K562 (cell line): ENCODE data around the gene ISG20L2. TPM values are rescaled to one million over a fixed set of nuclear protein-coding genes. Genes with fewer than 3 reads are reported as not detected.

Experiments used
- ATAC-seq: fragments of 200-7000 bp; cut with Tn5 transposase; 3 replicates; pipeline ENCODE4 v1.9.1; 2020; ENCODE audit warnings: moderate library complexity
- BruUV-seq: library from RNA; stranded (reverse); fragments of 400-500 nt; replicated peaks from 2 replicates; lab custom pipeline; 2021; lab: Mats Ljungman, UMichigan
- CTCF ChIA-PET: fragments of 300-600 bp; formaldehyde crosslinking; extraction: SDS; loops from one replicate; lab custom pipeline; 2021; ENCODE audit warnings: low intra/inter-chr PET ratio; lab: Yijun Ruan, JAX
- POLR2A ChIA-PET: fragments of 300-600, 350-650 bp; sonication (Branson Sonifier 250); formaldehyde crosslinking; extraction: SDS; loops from one replicate; lab custom pipeline; 2021; ENCODE audit warnings: antibody characterized with exemption, inconsistent platforms; lab: Yijun Ruan, JAX
- DNase-seq, 4 experiments: peaks; one replicate each; pipeline versions ENCODE4 v3.0.0 to v3.0.0-alpha.2; 2011 to 2018; ENCODE audit warnings: low spot score in 3 of 4, mixed read lengths in 3 of 4; ENCODE audit errors: extremely low read depth in 1 of 4
- FAIRE-seq: peaks from 2 replicates; lab custom pipeline; 2011; peaks lifted over from hg19 to GRCh38; lab: Jason Lieb, UNC
- H2AFZ ChIP-seq: 2 replicates; pipeline ENCODE4 v1.6.0; 2011; ENCODE audit warnings: low read depth, low read length, control low read depth, inconsistent platforms
- H3K27ac ChIP-seq: fragments of 200-600 bp; 3 replicates; pipeline ENCODE4 v1.8.0; 2011; ENCODE audit warnings: low read depth, mild to moderate bottlenecking, control low read depth, inconsistent platforms, low read length, moderate library complexity, mixed read lengths; ENCODE audit errors: extremely low read depth
- H3K27me3 ChIP-seq, 2 experiments: fragments of 300-600 bp in 1 of 2; 2 replicates in 1 of 2; 3 replicates in 1 of 2; pipeline versions ENCODE4 v1.6.0 to v1.8.0; 2011; ENCODE audit warnings: inconsistent platforms in 2 of 2, low read length in 2 of 2, mild to moderate bottlenecking in 1 of 2, mixed read lengths in 1 of 2, moderate library complexity in 1 of 2; ENCODE audit not compliant: control insufficient read depth in 2 of 2, insufficient read depth in 2 of 2
- H3K36me3 ChIP-seq: fragments of 300-600 bp; 3 replicates; pipeline ENCODE4 v1.8.0; 2011; ENCODE audit warnings: mild to moderate bottlenecking, low read length, inconsistent platforms; ENCODE audit not compliant: control insufficient read depth, insufficient read depth
- H3K4me1 ChIP-seq, 2 experiments: fragments of 200-600 bp in 1 of 2; replicated peaks in 1 of 2; 2 replicates in 1 of 2; 3 replicates in 1 of 2; pipeline versions ENCODE4 v1.5.1 to v1.8.0; 2011; ENCODE audit warnings: inconsistent platforms in 2 of 2, low read length in 2 of 2, mild to moderate bottlenecking in 1 of 2, mixed read lengths in 1 of 2, moderate library complexity in 1 of 2; ENCODE audit not compliant: control insufficient read depth in 2 of 2, insufficient read depth in 2 of 2
- H3K4me2 ChIP-seq: 2 replicates; pipeline ENCODE4 v1.6.1; 2011; ENCODE audit warnings: low read length, control low read depth, inconsistent platforms, mixed read lengths; ENCODE audit not compliant: insufficient read depth
- H3K4me3 ChIP-seq: fragments of 200-600 bp; sonication (generic), shearing (Covaris generic); 2 replicates; pipeline ENCODE4 v1.5.1; 2016; ENCODE audit warnings: control low read depth, inconsistent platforms
- H3K79me2 ChIP-seq: fragments of 200-600 bp; 3 replicates; pipeline ENCODE4 v1.8.0; 2011; ENCODE audit warnings: low read length, inconsistent platforms; ENCODE audit not compliant: control insufficient read depth, insufficient read depth
- H3K9ac ChIP-seq, 2 experiments: 2 replicates each; pipeline versions ENCODE4 v1.6.0 to v1.6.1; 2011; ENCODE audit warnings: low read depth in 2 of 2, low read length in 2 of 2, control low read depth in 1 of 2, inconsistent platforms in 1 of 2, mild to moderate bottlenecking in 1 of 2, mixed read lengths in 1 of 2; ENCODE audit not compliant: insufficient read depth in 1 of 2
- H3K9me1 ChIP-seq: one replicate; pipeline ENCODE4 v1.6.0; 2011; ENCODE audit warnings: inconsistent platforms, mild to moderate bottlenecking, low read length, moderate library complexity; ENCODE audit not compliant: control insufficient read depth, insufficient read depth
- H3K9me3 ChIP-seq: replicated peaks from 2 replicates; pipeline ENCODE4 v1.5.1; 2011; ENCODE audit warnings: low read depth, low read length, inconsistent platforms; ENCODE audit not compliant: control insufficient read depth, insufficient read depth
- H4K20me1 ChIP-seq: replicated peaks from 2 replicates; pipeline ENCODE4 v1.6.1; 2011; ENCODE audit warnings: low read length, inconsistent platforms, mixed read lengths; ENCODE audit not compliant: control insufficient read depth, insufficient read depth
- HMGN3 ChIP-seq: IDR thresholded peaks from 2 replicates; pipeline ENCODE4 v1.6.1; 2011; ENCODE audit warnings: borderline replicate concordance, low read depth, mild to moderate bottlenecking, mixed read lengths, low read length; ENCODE audit not compliant: insufficient read length; ENCODE audit errors: extremely low read depth
- POLR2A ChIP-seq: fragments of 450-650 bp; conservative IDR thresholded peaks from 2 replicates; pipeline ENCODE4 v1.6.1; 2016
- POLR2G ChIP-seq: fragments of 200-400 bp; formaldehyde crosslinking; IDR thresholded peaks from 2 replicates; pipeline ENCODE4 v1.6.1; 2017; ENCODE audit warnings: low read depth, mild to moderate bottlenecking, antibody characterized with exemption, low read length, moderate library complexity
- RBFOX2 ChIP-seq: fragments of 200-400 bp; formaldehyde crosslinking; IDR thresholded peaks from 2 replicates; pipeline ENCODE4 v1.6.1; 2017; ENCODE audit warnings: low read depth, mild to moderate bottlenecking, low read length, moderate library complexity
- WGBS: fragments of 100-300 bp; shearing (Covaris generic); methylation state at CpG from one replicate; pipeline ENCODE4 v1.1.6; 2016; ENCODE audit warnings: low coverage, mixed read lengths; ENCODE audit not compliant: insufficient coverage; ENCODE audit errors: missing lambda C conversion rate; 5-methylcytosine and 5-hydroxymethylcytosine counted together
- in situ Hi-C: fragments of 300-500 bp; cut with MboI; formaldehyde crosslinking; loops from 4 replicates; pipeline ENCODE4 v1.15.0; 2018; ENCODE audit warnings: inconsistent platforms, mixed read lengths
- intact Hi-C: fragments of 100-400 bp; cut with micrococcal nuclease; formaldehyde crosslinking; loops from 2 replicates; pipeline ENCODE4 v1.14.2; 2022
- polyA plus RNA-seq, 8 experiments: library from polyadenylated mRNA; depleted of rRNA in 4 of 8; stranded (reverse) in 5 of 8; unstranded in 3 of 8; fragments of >200 nt; fragmentation: Nextera tagmentation in 2 of 8; fragmentation: Illumina TruSeq in 1 of 8; extraction: Ambion mirVana in 2 of 8; extraction: Trizol in 1 of 8; gene quantifications; 2 replicates each; pipeline versions ENCODE4 v1.2.1 to v1.2.3, GENCODE V29; 2011 to 2014; ENCODE audit warnings: inconsistent platforms in 1 of 8, missing spikeins in 1 of 8
- total RNA-seq, 7 experiments: library from RNA; depleted of rRNA in 6 of 7; stranded (reverse); fragments of >200 nt in 6 of 7; fragmentation: Illumina TruSeq in 2 of 7; extraction: Trizol in 2 of 7; gene quantifications; 2 replicates each; pipeline versions ENCODE4 v1.2.1 to v1.2.3, GENCODE V29; 2011 to 2021; ENCODE audit warnings: low replicate concordance in 1 of 7

Gene ISG20L2
- total and polyA plus RNA-seq, 9 of the 15 experiments (the other 6 are each of a cell fraction or from before 2014, with no cell fraction given): 21.3 to 130 (median 50.3) TPM

DNA sequence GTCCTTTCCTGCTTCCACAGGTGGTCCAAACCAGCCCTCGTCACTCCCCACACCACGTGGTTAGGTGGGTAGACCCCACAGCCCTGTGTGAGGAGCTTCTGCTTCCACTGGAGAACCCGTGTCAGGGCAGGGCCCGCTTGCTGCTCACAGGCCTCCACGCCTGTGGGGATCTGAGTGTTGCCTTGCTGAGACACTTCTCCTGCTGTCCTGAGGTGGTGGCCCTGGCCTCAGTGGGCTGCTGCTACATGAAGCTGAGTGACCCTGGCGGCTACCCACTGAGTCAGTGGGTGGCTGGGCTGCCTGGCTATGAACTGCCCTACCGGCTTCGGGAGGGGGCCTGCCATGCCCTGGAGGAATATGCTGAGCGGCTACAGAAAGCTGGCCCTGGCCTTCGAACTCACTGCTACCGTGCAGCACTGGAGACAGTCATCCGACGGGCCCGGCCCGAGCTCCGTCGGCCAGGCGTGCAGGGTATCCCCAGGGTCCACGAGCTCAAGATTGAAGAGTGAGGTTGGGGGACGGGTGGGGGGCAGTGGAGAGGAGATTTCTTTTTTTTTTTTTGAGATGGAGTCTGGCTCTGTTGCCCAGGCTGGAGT lies 5.5 kb upstream of the ISG20L2 start:
- no peak overlapping the region for H3K4me2 ChIP-seq
- FAIRE-seq (no peak), ATAC-seq (no peak), DNase-seq (no peak)
- peaks cover 24% of the 10 kb centered on the region for H3K79me2 ChIP-seq
- 0 out of 2 replicates have a peak, but pooled peaks cover under 1% of the 10 kb centered on the region for H4K20me1 ChIP-seq
- CTCF ChIA-PET: no interaction called here
- intact Hi-C loops (no loop called here), in situ Hi-C loops (loop anchor here (25.0 kb wide), 1 partner anchor 1422 kb away; the partner anchor contains the start of genes FDPS, PKLR and RUSC1)
- WGBS: 93% methylated on average over 20 of the region's 20 CpGs
- H3K9ac ChIP-seq: peak overlapping the region in 1 of 2 experiments; percentile 3; a peak in 1 of 4 replicates
- no peaks in the 10 kb centered on the region for H3K9me1 ChIP-seq
- no peak overlapping the region for H2AFZ ChIP-seq
- H3K4me1 ChIP-seq: peaks cover under 1 to 8% of the 10 kb centered on the region in 2 experiments; a peak in 3 of 5 replicates
- peaks cover 76% of the 10 kb centered on the region for H3K36me3 ChIP-seq
- POLR2A ChIA-PET: no interaction called here
- H3K4me3 ChIP-seq: no peak overlapping the region
- TF ChIP-seq POLR2A: no peak
- peak; percentile 23 for TF ChIP-seq HMGN3
- TF ChIP-seq POLR2G: peak; percentile 60; the same call in 1 of the 2 replicates
- TF ChIP-seq RBFOX2: peak; percentile 44; the same call in 1 of the 2 replicates
- no peaks in the 10 kb centered on the region for H3K9me3 ChIP-seq
- H3K27me3 ChIP-seq: no peaks in the 10 kb centered on the region
- no peak overlapping the region for H3K27ac ChIP-seq
- no TSS peak for BruUV-seq
